Effector memory CD4-positive, alpha-beta T cell (primary cell): Measurements from ENCODE around the gene METTL27.
"Not testable (repeated sequence)": the region's sequence is repeated elsewhere in the genome, so short reads cannot be mapped to it uniquely, and the experiment has no call there.

Source experiments
- DNase-seq, 3 donors: peaks; one replicate each; pipeline ENCODE4 v3.0.0-alpha.2; 2020
- H3K27ac ChIP-seq: 2 replicates; pipeline ENCODE4 v1.7.0; 2013; ENCODE audit warnings: mild to moderate bottlenecking, low read length, moderate library complexity; ENCODE audit not compliant: insufficient read depth, poor library complexity, severe bottlenecking
- H3K27me3 ChIP-seq: replicated peaks from 2 replicates; pipeline ENCODE4 v1.7.0; 2013; ENCODE audit warnings: mild to moderate bottlenecking, low read length; ENCODE audit not compliant: insufficient read depth, control insufficient read depth, poor library complexity, severe bottlenecking
- H3K36me3 ChIP-seq: 2 replicates; pipeline ENCODE4 v1.7.0; 2013; ENCODE audit warnings: mild to moderate bottlenecking, low read length, moderate library complexity; ENCODE audit not compliant: control insufficient read depth, insufficient read depth
- H3K4me1 ChIP-seq: 2 replicates; pipeline ENCODE4 v1.7.0; 2013; ENCODE audit warnings: low read length, mild to moderate bottlenecking; ENCODE audit not compliant: control insufficient read depth, insufficient read depth, poor library complexity, severe bottlenecking
- H3K4me3 ChIP-seq: 2 replicates; pipeline ENCODE4 v1.7.0; 2013; ENCODE audit warnings: low read length, low read depth, mild to moderate bottlenecking; ENCODE audit not compliant: insufficient read depth, poor library complexity, severe bottlenecking
- H3K9me3 ChIP-seq: 2 replicates; pipeline ENCODE4 v1.7.0; 2013; ENCODE audit warnings: mild to moderate bottlenecking, low read length, moderate library complexity; ENCODE audit not compliant: control insufficient read depth

The METTL27 gene

DNA sequence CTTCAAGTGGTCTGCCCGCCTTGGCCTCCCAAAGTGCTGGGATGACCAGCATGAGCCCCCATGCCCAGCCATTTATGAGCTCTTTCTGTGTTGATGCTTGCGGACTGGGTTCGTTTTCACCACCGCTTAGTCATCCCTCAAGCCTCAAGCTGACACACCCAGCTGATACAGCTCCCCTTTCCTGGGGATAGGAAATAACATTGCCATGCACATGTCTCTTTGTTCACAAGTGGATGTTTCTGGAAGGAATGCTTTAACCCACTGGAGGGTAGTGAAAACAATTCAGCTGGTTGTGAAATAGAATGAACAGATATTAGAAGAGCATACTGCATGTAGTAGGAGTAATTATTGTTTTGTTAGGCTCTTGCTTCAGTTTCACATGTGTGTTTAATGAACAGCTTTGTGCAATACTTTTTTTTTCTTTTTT, 8.5 kb upstream of the METTL27 start:
- Histone ChIP-seq H3K9me3 (no peaks in the 10 kb centered on the region), H3K4me1 (peaks cover 5% of the 10 kb centered on the region), H3K4me3 (no peak overlapping the region), H3K27ac (no peak overlapping the region), H3K27me3 (no peaks in the 10 kb centered on the region), H3K36me3 (no peaks in the 10 kb centered on the region)
- DNase-seq = no peak

DNA sequence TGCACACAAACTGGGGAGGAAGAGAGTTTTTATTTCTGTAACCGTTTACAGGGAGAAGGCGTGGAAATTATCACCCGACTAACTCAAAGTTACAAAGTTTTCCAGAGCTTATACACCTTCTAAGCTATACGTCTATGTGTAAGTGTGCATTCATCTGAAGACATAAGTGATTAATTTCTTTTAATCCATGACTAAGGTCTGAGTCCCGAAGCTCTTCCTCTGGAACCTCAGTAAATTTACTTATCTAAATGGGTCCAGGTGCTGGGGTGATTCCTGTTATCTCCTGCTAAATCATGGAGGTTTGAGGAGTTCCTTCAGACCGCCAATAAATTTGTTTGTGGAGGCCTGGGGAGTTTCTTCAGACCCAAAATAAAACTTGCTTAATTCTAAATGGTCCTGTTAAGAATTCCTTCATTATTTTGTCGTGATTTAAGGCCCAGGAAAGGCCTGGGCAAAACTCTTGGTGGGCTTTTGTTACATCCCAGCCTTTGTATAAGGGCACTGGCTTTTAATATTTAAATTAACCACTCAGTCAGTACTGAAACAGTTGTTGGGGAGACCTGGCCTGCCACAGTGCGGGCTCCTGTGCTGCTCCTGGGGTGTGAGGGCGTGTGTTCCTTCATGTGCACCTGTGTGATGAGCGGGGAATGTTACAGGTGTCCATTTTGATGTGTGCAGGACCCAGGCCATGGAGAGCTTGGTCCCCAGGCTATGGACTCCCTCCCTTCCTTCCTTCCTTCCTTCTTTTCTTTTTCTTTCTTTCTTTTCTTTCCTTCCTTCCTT, 5.8 kb upstream of the METTL27 start:
- Histone ChIP-seq H3K27ac (no peak overlapping the region), H3K9me3 (no peaks in the 10 kb centered on the region), H3K4me1 (no peaks in the 10 kb centered on the region), H3K36me3 (no peaks in the 10 kb centered on the region), H3K4me3 (no peak overlapping the region), H3K27me3 (no peaks in the 10 kb centered on the region)
- DNase-seq = no peak

DNA sequence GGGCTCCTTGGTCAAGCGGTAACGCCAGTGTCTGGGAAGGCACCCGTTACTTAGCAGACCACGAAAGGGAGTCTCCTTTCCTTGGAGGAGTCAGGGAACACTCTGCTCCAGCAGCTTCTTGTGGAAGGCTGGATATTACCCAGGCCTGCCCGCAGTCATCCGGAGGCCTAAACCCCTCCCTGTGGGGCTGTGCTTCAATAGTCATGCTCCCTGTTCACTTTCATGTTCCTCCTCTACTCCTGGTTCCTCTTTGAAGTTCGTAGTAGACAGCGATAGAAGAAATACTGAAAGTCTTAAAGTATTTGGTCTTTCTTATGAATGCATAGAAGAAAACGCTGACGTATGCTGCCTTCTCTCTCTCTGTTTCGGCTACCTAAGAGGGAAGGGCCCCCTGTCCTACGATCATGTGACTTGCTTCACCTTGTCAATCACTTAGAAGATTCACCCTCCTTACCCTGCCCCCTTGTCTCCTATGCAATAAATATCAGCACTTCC, 3.4 kb upstream of the METTL27 start:
- not testable (repeated sequence) for H3K4me1 ChIP-seq, H3K27me3 ChIP-seq, H3K27ac ChIP-seq, H3K36me3 ChIP-seq, H3K9me3 ChIP-seq, DNase-seq, H3K4me3 ChIP-seq

DNA sequence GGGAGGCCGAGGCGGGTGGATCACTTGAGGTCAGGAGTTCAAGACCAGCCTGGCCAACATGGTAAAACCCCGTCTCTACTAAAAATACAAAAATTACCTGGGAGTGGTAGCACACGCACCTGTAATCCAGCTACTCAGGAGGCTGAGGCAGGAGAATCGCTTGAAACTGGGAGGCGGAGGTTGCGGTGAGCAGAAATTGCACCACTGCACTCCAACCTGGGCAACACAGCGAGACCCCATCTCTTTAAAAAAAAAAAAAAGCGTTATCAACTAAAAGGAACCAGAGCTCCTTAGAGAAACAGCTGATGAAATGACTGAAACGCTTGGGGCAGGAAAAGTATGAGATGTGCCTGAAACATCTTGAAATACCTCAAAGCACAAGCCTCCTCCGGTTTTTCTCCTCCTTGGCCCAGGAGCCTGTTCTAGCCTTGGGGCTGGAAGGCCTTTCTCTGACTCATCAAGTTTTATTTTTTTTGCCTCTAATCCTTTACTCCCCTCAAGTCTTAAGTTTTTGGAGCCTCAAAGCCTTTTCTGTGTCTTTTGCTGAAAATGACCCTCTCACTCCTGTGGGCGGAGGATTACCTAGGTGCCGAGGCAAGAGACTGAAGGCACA, 2.6 kb upstream of the METTL27 start:
- H3K27ac ChIP-seq = no peak overlapping the region

DNA sequence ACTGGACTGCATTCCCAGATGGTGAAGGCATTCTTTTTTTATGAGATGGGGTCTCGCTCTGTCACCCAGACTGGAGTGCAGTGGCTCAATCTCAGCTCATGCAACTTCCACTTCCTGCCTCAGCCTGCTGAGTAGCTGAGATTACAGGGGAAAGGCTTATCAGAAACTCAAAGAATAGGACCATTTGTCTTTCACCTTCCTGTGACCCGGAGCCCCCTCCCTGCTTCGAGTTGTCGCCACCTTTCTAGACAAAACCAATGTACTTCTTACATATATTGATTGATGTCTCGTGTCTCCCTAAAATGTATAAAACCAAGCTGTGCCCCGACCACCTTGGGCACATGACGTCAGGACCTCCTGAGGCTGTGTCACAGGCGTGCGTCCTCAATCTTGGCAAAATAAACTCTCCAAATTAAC, 1.8 kb upstream of the METTL27 start:
- Histone ChIP-seq H3K36me3 (no peaks in the 10 kb centered on the region), H3K27me3 (no peaks in the 10 kb centered on the region), H3K4me3 (no peak overlapping the region), H3K9me3 (no peaks in the 10 kb centered on the region), H3K4me1 (peaks cover 7% of the 10 kb centered on the region), H3K27ac (no peak overlapping the region)
- DNase-seq = no peak

More for the DNA sequence above, 2.6 kb upstream of the METTL27 start:
- H3K4me1 ChIP-seq = peaks cover 7% of the 10 kb centered on the region
- no peaks in the 10 kb centered on the region for H3K9me3 ChIP-seq
- H3K27me3 ChIP-seq = no peaks in the 10 kb centered on the region
- DNase-seq = no peak
- H3K4me3 ChIP-seq = no peak overlapping the region
- H3K36me3 ChIP-seq = no peaks in the 10 kb centered on the region

DNA sequence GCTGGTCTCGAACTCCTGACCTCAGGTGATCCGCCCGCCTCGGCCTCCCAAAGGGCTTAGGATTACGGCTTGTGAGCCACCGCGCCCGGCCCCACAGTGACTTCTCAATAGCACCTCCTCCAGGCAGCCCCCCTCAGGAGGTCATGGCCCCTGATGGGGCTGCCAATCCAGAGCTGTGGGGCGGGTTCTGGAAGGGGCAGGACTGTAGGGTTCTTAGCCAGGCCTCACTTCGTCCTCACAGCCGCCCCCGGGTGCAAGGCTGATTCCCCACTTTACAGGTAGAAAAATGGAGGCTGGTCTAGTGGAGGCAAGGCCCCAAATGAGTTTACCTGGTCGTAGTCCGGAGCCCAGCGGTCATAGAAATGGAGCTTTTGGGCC, 638 bp downstream of the METTL27 start:
- DNase-seq = no peak
- no peaks in the 10 kb centered on the region for H3K9me3 ChIP-seq
- H3K27ac ChIP-seq = no peak overlapping the region
- peaks cover 7% of the 10 kb centered on the region for H3K4me1 ChIP-seq
- no peaks in the 10 kb centered on the region for H3K36me3 ChIP-seq
- no peaks in the 10 kb centered on the region for H3K27me3 ChIP-seq
- peak overlapping the region; percentile 56 for H3K4me3 ChIP-seq

DNA sequence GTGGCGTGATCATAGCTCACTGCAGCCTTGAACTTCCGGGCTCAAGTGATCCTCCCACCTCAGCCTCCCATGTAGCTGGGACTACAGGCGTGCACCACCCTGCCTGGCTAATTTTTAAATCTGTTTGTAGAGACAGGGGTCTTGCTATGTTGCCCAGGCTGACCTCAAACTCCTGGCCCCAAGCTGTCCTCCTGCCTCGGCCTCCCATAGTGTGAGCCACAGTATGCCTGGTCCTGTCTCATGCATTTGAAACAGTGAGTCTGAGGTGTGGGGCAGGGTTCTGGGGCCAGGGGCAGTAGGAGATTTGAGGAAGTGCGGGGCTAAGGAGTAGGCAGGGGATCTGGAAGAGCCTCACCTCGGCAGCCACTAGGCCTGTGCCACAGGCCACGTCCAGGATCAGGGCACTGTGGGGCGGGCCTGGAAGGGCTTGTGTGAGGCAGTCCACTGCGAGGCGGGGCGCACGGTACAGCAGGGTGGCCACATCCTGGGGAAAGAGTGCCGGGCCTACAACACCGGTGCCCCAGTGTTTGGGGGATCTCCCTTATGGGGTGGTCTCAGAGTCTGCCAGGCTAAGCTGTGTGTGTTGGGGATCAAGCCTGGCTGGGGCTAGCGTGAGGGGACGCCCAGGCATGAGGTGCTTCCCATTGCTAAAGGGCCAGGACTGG, 1.5 kb downstream of the METTL27 start:
- no peak overlapping the region for H3K27ac ChIP-seq
- H3K4me1 ChIP-seq = peaks cover 7% of the 10 kb centered on the region
- no peaks in the 10 kb centered on the region for H3K27me3 ChIP-seq
- H3K9me3 ChIP-seq = no peaks in the 10 kb centered on the region
- no peaks in the 10 kb centered on the region for H3K36me3 ChIP-seq
- DNase-seq = no peak
- H3K4me3 ChIP-seq = no peak overlapping the region

DNA sequence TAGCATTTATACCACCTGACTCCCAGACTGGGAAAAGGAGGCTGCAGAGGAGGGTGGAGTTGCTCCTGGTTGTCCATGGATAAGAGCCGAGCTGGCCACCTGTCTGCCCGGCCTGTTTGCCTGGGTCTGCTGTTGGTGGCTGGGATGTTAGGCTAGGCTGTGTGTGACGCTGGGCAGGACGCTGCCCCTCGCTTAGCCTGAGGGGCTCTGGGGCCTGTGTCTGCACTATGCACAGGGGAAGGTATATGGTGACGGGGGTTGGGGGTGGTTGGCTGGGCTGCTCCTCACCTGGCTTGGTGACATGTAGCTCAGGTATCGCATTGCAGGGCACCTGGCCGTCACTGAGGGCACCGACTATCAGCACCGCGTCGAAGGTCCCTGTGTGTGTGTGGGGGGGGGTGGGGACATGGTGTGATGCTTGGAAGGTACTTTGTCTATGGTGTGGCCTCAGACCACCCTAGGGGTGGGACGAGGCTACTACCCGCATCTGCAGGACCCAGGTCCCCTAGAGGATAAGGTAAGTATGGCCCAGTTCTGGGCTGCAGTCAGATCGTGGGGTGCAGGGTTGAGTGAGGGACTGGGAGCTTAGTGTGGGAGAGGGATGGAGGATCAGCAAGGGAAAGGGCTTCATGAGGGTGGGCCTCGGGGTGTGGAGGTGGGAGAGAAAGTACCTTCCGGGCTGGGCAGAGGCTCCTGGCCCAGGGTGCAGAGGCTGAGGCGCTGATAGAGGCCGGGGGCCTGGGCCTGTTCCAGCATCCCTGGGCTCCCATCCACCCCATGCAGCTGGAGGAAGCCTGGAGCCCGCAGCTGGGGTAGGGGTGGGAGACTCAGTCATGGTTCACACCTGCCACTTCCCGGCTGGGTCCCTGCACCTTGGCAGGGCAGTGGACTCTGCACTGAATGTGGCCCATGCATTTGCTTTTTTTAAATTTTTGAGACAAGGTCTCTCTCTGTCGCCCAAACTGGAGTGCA, 2.3 kb downstream of the METTL27 start:
- DNase-seq = no peak
- H3K27ac ChIP-seq = no peak overlapping the region
- no peak overlapping the region for H3K4me3 ChIP-seq
- peaks cover 7% of the 10 kb centered on the region for H3K4me1 ChIP-seq
- no peaks in the 10 kb centered on the region for H3K9me3 ChIP-seq
- no peaks in the 10 kb centered on the region for H3K36me3 ChIP-seq
- no peaks in the 10 kb centered on the region for H3K27me3 ChIP-seq

DNA sequence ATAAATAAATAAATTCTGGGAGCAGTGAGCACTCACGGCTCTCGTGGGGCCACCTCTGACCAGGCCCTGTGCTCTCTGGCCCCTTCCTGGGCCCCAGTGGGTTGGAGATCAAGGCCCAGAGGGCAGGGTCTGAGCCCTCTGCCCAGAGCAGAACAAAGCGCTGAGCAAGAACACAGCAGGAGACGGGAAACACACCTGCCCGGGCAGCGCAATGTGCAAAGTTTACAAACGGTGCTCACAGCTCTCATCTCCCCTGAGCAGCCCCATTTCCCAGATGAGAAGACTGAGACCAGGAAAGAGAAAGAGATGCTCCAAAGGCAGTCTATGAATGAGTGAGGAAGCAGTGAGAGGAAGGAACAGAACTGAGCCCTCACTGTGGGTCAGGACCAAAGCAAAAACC, 3.0 kb downstream of the METTL27 start:
- no peak for DNase-seq
- no peak overlapping the region for H3K27ac ChIP-seq
- no peaks in the 10 kb centered on the region for H3K9me3 ChIP-seq

More for the DNA sequence above, 3.0 kb downstream of the METTL27 start:
- H3K27me3 ChIP-seq = no peaks in the 10 kb centered on the region
- H3K4me1 ChIP-seq = peaks cover 7% of the 10 kb centered on the region
- H3K4me3 ChIP-seq = no peak overlapping the region
- H3K36me3 ChIP-seq = no peaks in the 10 kb centered on the region
